Duodenal mucosa (tissue), 2 donors: ENCODE results near the gene PPP6R3.
"Not testable (repeated sequence)": the region's sequence is repeated elsewhere in the genome, so short reads cannot be mapped to it uniquely, and the experiment has no call there.

Experiments
- H3K27ac ChIP-seq: one replicate; pipeline ENCODE4 v1.7.0; 2013; ENCODE audit warnings: low read depth, low read length
- H3K27me3 ChIP-seq, 2 donors: one replicate each; pipeline ENCODE4 v1.7.0; 2013; ENCODE audit warnings: low read length in 2 of 2, control low read depth in 1 of 2; ENCODE audit not compliant: insufficient read depth in 2 of 2, control insufficient read depth in 1 of 2
- H3K36me3 ChIP-seq, 2 donors: one replicate each; pipeline ENCODE4 v1.7.0; 2013; ENCODE audit warnings: low read length in 2 of 2, control low read depth in 1 of 2; ENCODE audit not compliant: insufficient read depth in 2 of 2, control insufficient read depth in 1 of 2
- H3K4me1 ChIP-seq, 2 donors: one replicate each; pipeline ENCODE4 v1.7.0; 2013; ENCODE audit warnings: low read length in 2 of 2, control low read depth in 1 of 2; ENCODE audit not compliant: insufficient read depth in 2 of 2, control insufficient read depth in 1 of 2
- H3K4me3 ChIP-seq, 2 donors: one replicate each; pipeline ENCODE4 v1.7.0; 2013; ENCODE audit warnings: low read length in 2 of 2, low read depth in 1 of 2
- H3K9ac ChIP-seq, 2 donors: one replicate each; pipeline ENCODE4 v1.7.0; 2013; ENCODE audit warnings: low read length in 2 of 2, low read depth in 1 of 2
- H3K9me3 ChIP-seq, 2 donors: one replicate each; pipeline ENCODE4 v1.7.0; 2013; ENCODE audit warnings: low read length in 2 of 2, control low read depth in 1 of 2; ENCODE audit not compliant: control insufficient read depth in 1 of 2

PPP6R3 gene

DNA sequence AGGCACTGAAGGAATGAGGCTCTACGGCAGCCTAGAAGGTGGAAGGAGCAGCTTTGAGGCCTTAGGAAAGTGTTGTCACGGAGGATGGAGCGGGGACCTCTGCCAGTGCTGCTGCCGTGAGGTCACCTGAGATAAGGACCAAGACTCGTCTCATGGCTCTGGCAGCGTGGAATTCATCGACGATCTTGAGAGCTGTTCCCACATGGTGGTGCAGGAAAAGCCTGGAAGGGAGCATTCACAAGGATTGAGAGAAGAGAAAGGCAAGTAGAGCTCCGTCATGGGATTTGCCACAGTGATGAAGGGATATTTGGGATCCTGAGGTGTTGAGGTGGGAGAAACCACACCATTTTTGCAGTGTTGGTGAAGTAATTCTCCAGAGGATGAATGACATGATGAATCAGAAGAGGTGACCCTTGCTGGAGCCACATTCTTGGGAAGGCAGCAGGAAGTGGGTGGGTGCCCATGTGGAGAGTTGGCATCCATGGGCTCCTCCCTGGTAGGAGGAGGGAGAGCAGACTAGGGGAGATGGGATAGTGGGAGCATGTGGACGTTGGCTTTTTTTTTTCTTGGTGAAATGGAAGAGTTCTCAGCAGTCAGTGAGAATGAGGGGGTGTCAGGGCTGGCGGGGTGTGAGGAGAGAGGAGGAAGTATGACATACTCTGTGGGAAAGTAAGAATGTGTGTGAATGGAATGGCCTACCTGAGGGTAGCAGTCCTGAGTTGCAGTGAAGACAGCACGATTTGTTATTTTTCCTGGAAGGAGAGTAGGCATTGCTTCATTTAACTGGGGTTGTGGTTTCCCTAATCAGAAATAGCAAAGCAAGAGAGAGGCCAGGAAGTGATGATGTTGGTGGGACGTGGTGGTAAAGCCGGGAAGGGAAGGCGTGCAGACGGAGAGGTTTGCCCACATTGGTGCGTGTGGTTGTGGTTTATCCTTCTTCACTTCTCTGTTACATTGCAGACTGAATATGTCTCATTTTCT lies 11.1 kb downstream of the PPP6R3 start:
- Histone ChIP-seq H3K9me3 (no peaks in the 10 kb centered on the region), H3K36me3 (peaks cover 0 to 4% of the 10 kb centered on the region in 2 donors), H3K9ac (no peak overlapping the region), H3K27ac (no peak overlapping the region), H3K4me1 (peaks cover 42 to 49% of the 10 kb centered on the region in 2 donors), H3K27me3 (no peaks in the 10 kb centered on the region), H3K4me3 (peak overlapping the region in 1 of 2 donors; percentile 11)

DNA sequence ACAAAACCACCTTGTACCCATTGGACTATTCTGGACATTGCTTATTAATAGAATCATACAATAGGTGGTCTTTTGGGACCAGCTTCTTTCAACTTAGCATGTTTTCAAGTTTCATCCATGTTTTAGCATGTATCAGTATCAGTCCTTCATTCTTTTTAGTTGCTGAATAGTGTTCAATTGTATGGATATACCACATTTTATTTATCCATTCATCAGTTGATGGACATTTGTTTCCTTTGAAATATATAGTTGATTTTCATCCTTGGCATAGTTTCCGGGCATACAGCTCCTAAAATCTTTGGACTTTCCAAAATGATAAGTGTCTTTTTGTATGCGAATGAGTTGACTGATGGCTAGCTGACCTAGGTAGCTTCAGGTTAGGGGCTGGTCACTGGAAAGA lies 12.2 kb downstream of the PPP6R3 start:
- Histone ChIP-seq H3K27me3 (no peaks in the 10 kb centered on the region), H3K4me3 (no peak overlapping the region), H3K9ac (no peak overlapping the region), H3K27ac (no peak overlapping the region), H3K9me3 (no peaks in the 10 kb centered on the region), H3K4me1 (peaks cover 38 to 41% of the 10 kb centered on the region in 2 donors), H3K36me3 (peaks cover 0 to 4% of the 10 kb centered on the region in 2 donors)

- no peak overlapping the region for H3K27ac ChIP-seq
- H3K9ac ChIP-seq: no peak overlapping the region
- no peaks in the 10 kb centered on the region for H3K9me3 ChIP-seq
- no peak overlapping the region for H3K4me3 ChIP-seq
- H3K36me3 ChIP-seq: peaks cover 0 to 4% of the 10 kb centered on the region in 2 donors
- no peaks in the 10 kb centered on the region for H3K27me3 ChIP-seq
- peaks cover 30 to 32% of the 10 kb centered on the region in 2 donors for H3K4me1 ChIP-seq
Observed at GRCh38 chr11:68473693-68474092, 13.1 kb downstream of the PPP6R3 start.

GRCh38 chr11:68475626-68476025 lies 15.1 kb downstream of the PPP6R3 start:
- not testable (repeated sequence) for H3K36me3 ChIP-seq, H3K4me3 ChIP-seq, H3K27me3 ChIP-seq, H3K9ac ChIP-seq, H3K27ac ChIP-seq, H3K9me3 ChIP-seq
- peaks cover 11 to 18% of the 10 kb centered on the region in 2 donors for H3K4me1 ChIP-seq

GRCh38 chr11:68479390-68479789 lies 18.8 kb downstream of the PPP6R3 start:
- Histone ChIP-seq H3K36me3 (no peaks in the 10 kb centered on the region), H3K4me1 (peaks cover 10 to 18% of the 10 kb centered on the region in 2 donors), H3K27ac (no peak overlapping the region), H3K9ac (no peak overlapping the region), H3K4me3 (no peak overlapping the region), H3K9me3 (no peaks in the 10 kb centered on the region), H3K27me3 (no peaks in the 10 kb centered on the region)

GRCh38 chr11:68480193-68480592 lies 19.6 kb downstream of the PPP6R3 start:
- Histone ChIP-seq H3K4me3 (no peak overlapping the region), H3K36me3 (no peaks in the 10 kb centered on the region), H3K27ac (no peak overlapping the region), H3K4me1 (peaks cover 10 to 18% of the 10 kb centered on the region in 2 donors), H3K27me3 (no peaks in the 10 kb centered on the region), H3K9ac (no peak overlapping the region), H3K9me3 (no peaks in the 10 kb centered on the region)

DNA sequence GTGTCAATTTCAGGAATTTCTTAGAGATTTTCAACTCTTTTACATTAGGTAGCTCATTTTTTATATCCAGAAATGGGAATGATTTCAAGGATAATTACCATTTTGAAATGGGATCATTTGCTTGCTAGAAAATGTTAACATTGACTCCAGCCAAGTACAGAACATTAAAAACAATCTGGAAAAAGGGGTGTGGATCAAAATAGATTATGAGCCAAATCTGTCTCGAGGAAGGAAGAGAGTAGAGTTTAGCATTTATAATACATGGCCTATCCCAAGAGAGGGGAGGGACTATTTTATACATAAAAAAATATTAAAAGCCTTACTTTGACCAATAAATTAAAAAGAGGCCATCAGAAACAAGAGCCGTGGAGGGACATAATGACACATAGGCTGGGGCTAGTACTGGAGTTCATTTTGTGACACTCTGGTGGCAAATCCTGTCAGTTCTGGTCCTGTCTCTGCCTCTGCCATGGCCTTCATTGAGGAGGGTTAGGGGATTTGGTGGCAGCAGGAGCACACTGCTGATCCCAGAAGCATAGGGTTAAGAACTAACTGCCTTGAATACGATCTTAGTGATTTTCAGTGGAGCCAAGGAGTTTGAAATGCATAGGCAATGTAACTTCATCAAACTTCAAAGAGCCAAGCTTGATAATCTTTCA lies 20.4 kb downstream of the PPP6R3 start:
- no peaks in the 10 kb centered on the region for H3K36me3 ChIP-seq
- H3K4me3 ChIP-seq: no peak overlapping the region
- no peaks in the 10 kb centered on the region for H3K9me3 ChIP-seq
- no peak overlapping the region for H3K27ac ChIP-seq
- no peaks in the 10 kb centered on the region for H3K27me3 ChIP-seq
- peaks cover 10 to 18% of the 10 kb centered on the region in 2 donors for H3K4me1 ChIP-seq
- no peak overlapping the region for H3K9ac ChIP-seq

- no peak overlapping the region for H3K9ac ChIP-seq
- H3K4me1 ChIP-seq: peaks cover 10 to 18% of the 10 kb centered on the region in 2 donors
Observed at GRCh38 chr11:68481579-68482240, 21.2 kb downstream of the PPP6R3 start.

GRCh38 chr11:68488623-68489022 lies 28.1 kb downstream of the PPP6R3 start:
- H3K4me3 ChIP-seq: no peak overlapping the region
- H3K27ac ChIP-seq: no peak overlapping the region
- no peaks in the 10 kb centered on the region for H3K9me3 ChIP-seq
- peaks cover 0 to 7% of the 10 kb centered on the region in 2 donors for H3K4me1 ChIP-seq
- H3K36me3 ChIP-seq: peaks cover 0 to 3% of the 10 kb centered on the region in 2 donors
- no peaks in the 10 kb centered on the region for H3K27me3 ChIP-seq
- H3K9ac ChIP-seq: no peak overlapping the region

More at GRCh38 chr11:68481579-68482240, 21.2 kb downstream of the PPP6R3 start:
- Histone ChIP-seq H3K4me3 (no peak overlapping the region), H3K27ac (no peak overlapping the region), H3K9me3 (no peaks in the 10 kb centered on the region), H3K36me3 (no peaks in the 10 kb centered on the region), H3K27me3 (no peaks in the 10 kb centered on the region)
